WTC11 (cell line): ENCODE measurements around the gene BICRA. TPM values are rescaled to one million over a fixed set of nuclear protein-coding genes. Genes with fewer than 3 reads are reported as not detected.
A peak's percentile ranks its signal among the peaks of the same experiment; 100 is the strongest.

Experiments used
- ATAC-seq: fragments of 200-7000 bp; cut with Tn5 transposase; 2 replicates; pipeline ENCODE4 v1.10.0; 2021; ENCODE audit warnings: mild to moderate bottlenecking, moderate library complexity
- CTCF ChIA-PET: fragments of 300-600 bp; sonication (Branson Sonifier 250); formaldehyde crosslinking; loops from one replicate; lab custom pipeline; 2021; ENCODE audit warnings: antibody characterized with exemption; lab: Charles Lee
- POLR2A ChIA-PET: fragments of 350-600 bp; sonication (Branson Sonifier 250); formaldehyde crosslinking; loops from one replicate; lab custom pipeline; 2021; ENCODE audit warnings: antibody characterized with exemption; lab: Charles Lee
- DNase-seq: peaks from one replicate; pipeline ENCODE4 v3.0.0; 2021; ENCODE audit warnings: low spot score
- H3K27ac Mint-ChIP-seq: 2 replicates; pipeline ENCODE4 v1.8.0; 2021; ENCODE audit warnings: mixed read lengths
- H3K27me3 Mint-ChIP-seq: 2 replicates; pipeline ENCODE4 v1.8.0; 2021; ENCODE audit warnings: low read depth, mild to moderate bottlenecking, moderate library complexity, mixed read lengths
- H3K36me3 Mint-ChIP-seq: 2 replicates; pipeline ENCODE4 v1.8.0; 2021; ENCODE audit warnings: mixed read lengths
- H3K4me1 Mint-ChIP-seq: 2 replicates; pipeline ENCODE4 v1.8.0; 2022; ENCODE audit warnings: mixed read lengths
- H3K4me3 Mint-ChIP-seq: 2 replicates; pipeline ENCODE4 v1.8.0; 2021; ENCODE audit warnings: mild to moderate bottlenecking, moderate library complexity, mixed read lengths
- H3K9me3 Mint-ChIP-seq: 2 replicates; pipeline ENCODE4 v1.8.0; 2021; ENCODE audit warnings: mixed read lengths
- ARID4B ChIP-seq: sonication (generic); formaldehyde crosslinking; IDR thresholded peaks from 2 replicates; pipeline ENCODE4 v1.8.0; 2023; ENCODE audit warnings: missing genetic modification reagents, mild to moderate bottlenecking, borderline replicate concordance
- ATF3 ChIP-seq: sonication (generic); formaldehyde crosslinking; conservative IDR thresholded peaks from 2 replicates; pipeline ENCODE4 v1.8.1; 2022; ENCODE audit warnings: mild to moderate bottlenecking, missing genetic modification reagents
- E2F1 ChIP-seq: sonication (generic); formaldehyde crosslinking; IDR thresholded peaks from 2 replicates; pipeline ENCODE4 v1.8.0; 2022; ENCODE audit warnings: mild to moderate bottlenecking, missing genetic modification reagents
- ERG ChIP-seq: fragments of 250-450 bp; sonication (Bioruptor Pico); IDR thresholded peaks from 2 replicates; pipeline ENCODE4 v1.8.0; 2021; ENCODE audit warnings: mild to moderate bottlenecking
- IRF1 ChIP-seq: sonication (generic); formaldehyde crosslinking; IDR thresholded peaks from 2 replicates; pipeline ENCODE4 v1.8.0; 2023; ENCODE audit warnings: missing genetic modification reagents
- JUN ChIP-seq: sonication (generic); formaldehyde crosslinking; IDR thresholded peaks from 2 replicates; pipeline ENCODE4 v1.8.0; 2023; ENCODE audit warnings: mild to moderate bottlenecking, missing genetic modification reagents
- MLX ChIP-seq: sonication (generic); formaldehyde crosslinking; IDR thresholded peaks from 2 replicates; pipeline ENCODE4 v1.8.1; 2023; ENCODE audit warnings: mild to moderate bottlenecking, missing genetic modification reagents, moderate library complexity
- MXD4 ChIP-seq: fragments of 250-450 bp; sonication (Bioruptor Pico); IDR thresholded peaks from 2 replicates; pipeline ENCODE4 v1.8.0; 2021; ENCODE audit warnings: mild to moderate bottlenecking, moderate library complexity, borderline replicate concordance
- PRDM15 ChIP-seq: sonication (generic); formaldehyde crosslinking; IDR thresholded peaks from 2 replicates; pipeline ENCODE4 v1.8.0; 2022; ENCODE audit warnings: missing genetic modification reagents
- SMAD4 ChIP-seq: sonication (generic); formaldehyde crosslinking; IDR thresholded peaks from 2 replicates; pipeline ENCODE4 v1.8.0; 2022; ENCODE audit warnings: mild to moderate bottlenecking, missing genetic modification reagents
- TCF7 ChIP-seq: sonication (generic); formaldehyde crosslinking; IDR thresholded peaks from 2 replicates; pipeline ENCODE4 v1.8.0; 2022; ENCODE audit warnings: mild to moderate bottlenecking, low read depth, missing genetic modification reagents, moderate library complexity
- ZBTB21 ChIP-seq: sonication (generic); formaldehyde crosslinking; IDR thresholded peaks from 2 replicates; pipeline ENCODE4 v1.8.1; 2023; ENCODE audit warnings: mild to moderate bottlenecking, missing genetic modification reagents, borderline replicate concordance
- ZNF138 ChIP-seq: sonication (generic); formaldehyde crosslinking; conservative IDR thresholded peaks from 2 replicates; pipeline ENCODE4 v1.8.1; 2022; ENCODE audit warnings: mild to moderate bottlenecking, moderate library complexity, missing genetic modification reagents
- ZNF317 ChIP-seq: sonication (generic); formaldehyde crosslinking; IDR thresholded peaks from 2 replicates; pipeline ENCODE4 v1.8.1; 2023; ENCODE audit warnings: low read depth, mild to moderate bottlenecking, moderate library complexity, missing genetic modification reagents, borderline replicate concordance
- ZNF671 ChIP-seq: fragments of 250-450 bp; sonication (Bioruptor Pico); IDR thresholded peaks from 2 replicates; pipeline ENCODE4 v1.8.0; 2021; ENCODE audit warnings: mild to moderate bottlenecking
- total RNA-seq: library from RNA; stranded (reverse); gene quantifications from 3 replicates; pipeline ENCODE4 v1.2.3, GENCODE V29; 2021

BICRA gene
- total RNA-seq, 1 experiment from 2014 or later: 30.3 TPM

- Mint-ChIP-seq H3K4me3 (no peak overlapping the region), H3K4me1 (peaks cover 44% of the 10 kb centered on the region), H3K9me3 (no peaks in the 10 kb centered on the region), H3K27me3 (no peaks in the 10 kb centered on the region), H3K27ac (peak overlapping the region; percentile 96), H3K36me3 (peaks cover 9% of the 10 kb centered on the region; the same call in 1 of the 2 replicates)
- TF ChIP-seq MXD4 (CRISPR knock-in tag): no peak
- TF ChIP-seq MLX (CRISPR knock-in tag): no peak
- no peak for TF ChIP-seq ZNF138 (CRISPR knock-in tag)
- TF ChIP-seq PRDM15: no peak
- no peak for TF ChIP-seq ZBTB21 (CRISPR knock-in tag)
- TF ChIP-seq ZNF317 (CRISPR knock-in tag): no peak
- no peak for TF ChIP-seq ATF3 (CRISPR knock-in tag)
- no peak for TF ChIP-seq IRF1 (CRISPR knock-in tag)
- no peak for TF ChIP-seq E2F1 (CRISPR knock-in tag)
- TF ChIP-seq SMAD4 (CRISPR knock-in tag): no peak
- TF ChIP-seq TCF7 (CRISPR knock-in tag): no peak
- TF ChIP-seq JUN (CRISPR knock-in tag): no peak
- no peak for TF ChIP-seq ZNF671
- TF ChIP-seq ERG (CRISPR knock-in tag): no peak
- TF ChIP-seq ARID4B (CRISPR knock-in tag): no peak
- ChIA-PET POLR2A (interaction anchor here (0.7 to 1.1 kb wide), 3 partner anchors 13 to 154 kb away, joined by 3 to 5 read pairs (median 4); no protein-coding TSS in a partner anchor), CTCF (interaction anchor here (0.6 to 1.7 kb wide), 8 partner anchors 18 to 527 kb away, joined by 3 to 5 read pairs (median 3); partner anchors contain the start of genes BICRA and EHD2)
- no peak for DNase-seq
- ATAC-seq: no peak
Observed at GRCh38 chr19:47626238-47626637, 17.3 kb downstream of the BICRA start.
